ENCODE results near the gene ULK4. TPM values are rescaled to one million over a fixed set of nuclear protein-coding genes. Genes with fewer than 3 reads are reported as not detected.

Gene ULK4
- total RNA-seq, 1 donor from 2014 or later, result 8.4 TPM

- Histone ChIP-seq H3K9me3 (ENCODE audit: control insufficient read depth in 3 of 3, low read length in 3 of 3) (no peaks in the 10 kb centered on the region), H3K27me3 (ENCODE audit: control insufficient read depth in 3 of 3, insufficient read depth in 3 of 3, low read length in 3 of 3) (no peaks in the 10 kb centered on the region), H3K9ac (ENCODE audit: low read depth in 1 of 3, low read length in 3 of 3) (no peak overlapping the region), H3K27ac (ENCODE audit: low read depth, low read length) (no peak overlapping the region), H3K4me3 (ENCODE audit: low read length in 3 of 3) (no peak overlapping the region), H3K36me3 (ENCODE audit: control insufficient read depth in 3 of 3, insufficient read depth in 3 of 3, low read length in 3 of 3) (no peaks in the 10 kb centered on the region), H3K4me1 (ENCODE audit: control insufficient read depth in 3 of 3, insufficient read depth in 3 of 3, low read length in 3 of 3) (no peaks in the 10 kb centered on the region)
Observed at GRCh38 chr3:41352510-41352909, 609.4 kb downstream of the ULK4 start.

DNA sequence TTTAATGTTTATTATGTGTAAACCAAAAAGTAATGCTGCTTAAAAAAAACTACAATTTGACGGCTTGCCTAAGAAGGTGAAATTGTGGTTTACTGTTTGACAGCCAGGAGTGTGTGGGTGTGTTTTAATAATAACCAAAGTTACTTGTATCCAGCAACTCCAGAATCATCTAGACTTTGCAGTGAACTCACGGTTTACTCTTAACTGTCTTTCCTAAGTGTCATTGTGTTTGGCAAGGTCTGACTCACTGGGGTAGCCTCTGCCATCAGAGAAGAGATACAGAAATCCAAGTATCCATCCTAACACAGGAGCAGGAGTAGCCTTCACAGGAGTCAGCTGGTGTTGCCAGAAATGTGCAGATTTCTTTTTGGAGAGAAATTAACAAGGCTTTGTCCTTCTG is 611.5 kb downstream of the ULK4 start:
- no peaks in the 10 kb centered on the region for H3K4me1 ChIP-seq (ENCODE audit: control insufficient read depth in 3 of 3, insufficient read depth in 3 of 3, low read length in 3 of 3)
- H3K27me3 ChIP-seq (ENCODE audit: control insufficient read depth in 3 of 3, insufficient read depth in 3 of 3, low read length in 3 of 3), result no peaks in the 10 kb centered on the region
- no peaks in the 10 kb centered on the region for H3K36me3 ChIP-seq (ENCODE audit: control insufficient read depth in 3 of 3, insufficient read depth in 3 of 3, low read length in 3 of 3)
- no peak overlapping the region for H3K27ac ChIP-seq (ENCODE audit: low read depth, low read length)
- H3K9me3 ChIP-seq (ENCODE audit: control insufficient read depth in 3 of 3, low read length in 3 of 3), result no peaks in the 10 kb centered on the region
- no peak overlapping the region for H3K4me3 ChIP-seq (ENCODE audit: low read length in 3 of 3)
- no peak overlapping the region for H3K9ac ChIP-seq (ENCODE audit: low read depth in 1 of 3, low read length in 3 of 3)

GRCh38 chr3:41348401-41348800 is 613.5 kb downstream of the ULK4 start:
- H3K27ac ChIP-seq (ENCODE audit: low read depth, low read length), result no peak overlapping the region
- H3K4me1 ChIP-seq (ENCODE audit: control insufficient read depth in 3 of 3, insufficient read depth in 3 of 3, low read length in 3 of 3), result no peaks in the 10 kb centered on the region
- H3K36me3 ChIP-seq (ENCODE audit: control insufficient read depth in 3 of 3, insufficient read depth in 3 of 3, low read length in 3 of 3), result no peaks in the 10 kb centered on the region
- H3K27me3 ChIP-seq (ENCODE audit: control insufficient read depth in 3 of 3, insufficient read depth in 3 of 3, low read length in 3 of 3), result no peaks in the 10 kb centered on the region
- no peaks in the 10 kb centered on the region for H3K9me3 ChIP-seq (ENCODE audit: control insufficient read depth in 3 of 3, low read length in 3 of 3)
- no peak overlapping the region for H3K9ac ChIP-seq (ENCODE audit: low read depth in 1 of 3, low read length in 3 of 3)
- no peak overlapping the region for H3K4me3 ChIP-seq (ENCODE audit: low read length in 3 of 3)

DNA sequence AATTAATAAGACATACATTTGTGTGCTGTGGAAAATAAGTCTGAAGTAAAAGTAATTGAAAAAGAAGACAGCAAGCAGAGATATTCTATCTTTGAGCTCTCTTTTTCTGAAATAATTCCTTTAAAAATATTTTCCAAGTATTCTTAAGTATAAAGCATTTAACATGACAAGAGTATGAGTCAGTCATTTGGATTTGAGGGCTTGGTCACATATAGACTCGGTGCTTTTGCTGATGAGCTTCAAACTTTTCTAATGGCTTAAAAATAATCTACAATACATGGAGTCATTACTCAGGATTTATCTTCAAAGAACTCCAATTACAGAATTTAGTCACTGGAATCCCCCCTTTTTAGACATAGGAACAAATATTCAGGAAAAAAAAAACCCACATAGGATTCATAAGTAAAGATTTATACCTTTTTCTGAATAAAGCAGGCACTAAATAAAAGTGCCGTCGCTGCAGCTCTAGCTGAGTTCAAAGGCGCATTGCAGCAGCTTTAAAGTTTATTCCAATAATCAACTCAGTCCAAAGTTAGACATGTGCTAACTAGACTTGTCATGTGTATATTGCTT is 615.1 kb downstream of the ULK4 start:
- Histone ChIP-seq H3K4me3 (ENCODE audit: low read length in 3 of 3) (no peak overlapping the region), H3K27me3 (ENCODE audit: control insufficient read depth in 3 of 3, insufficient read depth in 3 of 3, low read length in 3 of 3) (no peaks in the 10 kb centered on the region), H3K9ac (ENCODE audit: low read depth in 1 of 3, low read length in 3 of 3) (no peak overlapping the region), H3K9me3 (ENCODE audit: control insufficient read depth in 3 of 3, low read length in 3 of 3) (no peaks in the 10 kb centered on the region), H3K36me3 (ENCODE audit: control insufficient read depth in 3 of 3, insufficient read depth in 3 of 3, low read length in 3 of 3) (no peaks in the 10 kb centered on the region), H3K27ac (ENCODE audit: low read depth, low read length) (no peak overlapping the region), H3K4me1 (ENCODE audit: control insufficient read depth in 3 of 3, insufficient read depth in 3 of 3, low read length in 3 of 3) (no peaks in the 10 kb centered on the region)

- H3K36me3 ChIP-seq (ENCODE audit: control insufficient read depth in 3 of 3, insufficient read depth in 3 of 3, low read length in 3 of 3), result no peaks in the 10 kb centered on the region
- no peaks in the 10 kb centered on the region for H3K4me1 ChIP-seq (ENCODE audit: control insufficient read depth in 3 of 3, insufficient read depth in 3 of 3, low read length in 3 of 3)
- H3K9me3 ChIP-seq (ENCODE audit: control insufficient read depth in 3 of 3, low read length in 3 of 3), result no peaks in the 10 kb centered on the region
- H3K27ac ChIP-seq (ENCODE audit: low read depth, low read length), result no peak overlapping the region
- H3K4me3 ChIP-seq (ENCODE audit: low read length in 3 of 3), result no peak overlapping the region
- no peaks in the 10 kb centered on the region for H3K27me3 ChIP-seq (ENCODE audit: control insufficient read depth in 3 of 3, insufficient read depth in 3 of 3, low read length in 3 of 3)
- no peak overlapping the region for H3K9ac ChIP-seq (ENCODE audit: low read depth in 1 of 3, low read length in 3 of 3)
Observed at GRCh38 chr3:41345788-41346187, 616.1 kb downstream of the ULK4 start.

- Histone ChIP-seq H3K27ac (ENCODE audit: low read depth, low read length) (no peak overlapping the region), H3K4me1 (ENCODE audit: control insufficient read depth in 3 of 3, insufficient read depth in 3 of 3, low read length in 3 of 3) (no peaks in the 10 kb centered on the region), H3K4me3 (ENCODE audit: low read length in 3 of 3) (no peak overlapping the region), H3K9ac (ENCODE audit: low read depth in 1 of 3, low read length in 3 of 3) (no peak overlapping the region), H3K27me3 (ENCODE audit: control insufficient read depth in 3 of 3, insufficient read depth in 3 of 3, low read length in 3 of 3) (no peaks in the 10 kb centered on the region), H3K36me3 (ENCODE audit: control insufficient read depth in 3 of 3, insufficient read depth in 3 of 3, low read length in 3 of 3) (no peaks in the 10 kb centered on the region), H3K9me3 (ENCODE audit: control insufficient read depth in 3 of 3, low read length in 3 of 3) (no peaks in the 10 kb centered on the region)
Observed at GRCh38 chr3:41339758-41340157, 622.1 kb downstream of the ULK4 start.

DNA sequence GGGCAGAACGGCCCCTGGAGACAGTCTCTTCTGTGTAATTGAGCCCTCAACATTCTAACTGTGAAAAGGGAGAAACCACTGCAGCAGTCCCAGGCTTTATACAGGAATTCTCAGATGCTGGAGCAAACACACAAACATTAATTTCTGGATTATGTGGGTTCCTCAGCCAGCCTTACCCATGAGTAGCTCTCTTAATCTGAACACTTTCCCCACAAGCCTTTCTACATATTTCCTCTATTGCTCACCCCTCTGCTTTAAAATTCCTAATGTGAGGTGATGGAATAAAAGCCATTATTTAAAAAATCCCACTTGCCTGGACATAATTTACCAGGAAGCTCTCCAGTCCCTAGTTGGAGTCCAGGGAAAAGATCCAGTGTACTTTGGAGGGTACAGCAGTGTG is 623.6 kb downstream of the ULK4 start:
- no peaks in the 10 kb centered on the region for H3K36me3 ChIP-seq (ENCODE audit: control insufficient read depth in 3 of 3, insufficient read depth in 3 of 3, low read length in 3 of 3)
- H3K9me3 ChIP-seq (ENCODE audit: control insufficient read depth in 3 of 3, low read length in 3 of 3), result no peaks in the 10 kb centered on the region
- no peaks in the 10 kb centered on the region for H3K4me1 ChIP-seq (ENCODE audit: control insufficient read depth in 3 of 3, insufficient read depth in 3 of 3, low read length in 3 of 3)
- no peak overlapping the region for H3K9ac ChIP-seq (ENCODE audit: low read depth in 1 of 3, low read length in 3 of 3)
- H3K27me3 ChIP-seq (ENCODE audit: control insufficient read depth in 3 of 3, insufficient read depth in 3 of 3, low read length in 3 of 3), result no peaks in the 10 kb centered on the region
- no peak overlapping the region for H3K4me3 ChIP-seq (ENCODE audit: low read length in 3 of 3)
- H3K27ac ChIP-seq (ENCODE audit: low read depth, low read length), result no peak overlapping the region

DNA sequence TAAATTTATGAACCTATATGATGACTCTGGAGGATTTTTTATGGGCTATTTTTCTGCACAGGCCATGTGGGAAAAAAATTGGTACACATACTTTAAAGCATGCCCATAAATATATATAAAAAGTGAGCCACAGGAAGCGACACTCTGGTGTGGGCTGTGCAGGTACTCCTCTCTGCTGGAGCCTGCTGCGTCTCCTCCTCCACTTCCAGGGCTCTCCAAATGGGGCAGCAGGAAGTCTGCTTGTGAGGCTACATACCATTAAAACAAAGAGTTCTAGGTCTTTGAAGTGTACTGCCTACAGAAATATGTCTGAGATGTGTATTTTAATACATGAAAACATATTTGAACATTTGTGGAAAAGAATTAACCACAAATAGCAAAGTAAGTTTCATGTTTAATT is 627.5 kb downstream of the ULK4 start:
- Histone ChIP-seq H3K9me3 (ENCODE audit: control insufficient read depth in 3 of 3, low read length in 3 of 3) (no peaks in the 10 kb centered on the region), H3K27me3 (ENCODE audit: control insufficient read depth in 3 of 3, insufficient read depth in 3 of 3, low read length in 3 of 3) (no peaks in the 10 kb centered on the region), H3K36me3 (ENCODE audit: control insufficient read depth in 3 of 3, insufficient read depth in 3 of 3, low read length in 3 of 3) (no peaks in the 10 kb centered on the region), H3K4me3 (ENCODE audit: low read length in 3 of 3) (no peak overlapping the region), H3K27ac (ENCODE audit: low read depth, low read length) (no peak overlapping the region), H3K9ac (ENCODE audit: low read depth in 1 of 3, low read length in 3 of 3) (no peak overlapping the region), H3K4me1 (ENCODE audit: control insufficient read depth in 3 of 3, insufficient read depth in 3 of 3, low read length in 3 of 3) (no peaks in the 10 kb centered on the region)

DNA sequence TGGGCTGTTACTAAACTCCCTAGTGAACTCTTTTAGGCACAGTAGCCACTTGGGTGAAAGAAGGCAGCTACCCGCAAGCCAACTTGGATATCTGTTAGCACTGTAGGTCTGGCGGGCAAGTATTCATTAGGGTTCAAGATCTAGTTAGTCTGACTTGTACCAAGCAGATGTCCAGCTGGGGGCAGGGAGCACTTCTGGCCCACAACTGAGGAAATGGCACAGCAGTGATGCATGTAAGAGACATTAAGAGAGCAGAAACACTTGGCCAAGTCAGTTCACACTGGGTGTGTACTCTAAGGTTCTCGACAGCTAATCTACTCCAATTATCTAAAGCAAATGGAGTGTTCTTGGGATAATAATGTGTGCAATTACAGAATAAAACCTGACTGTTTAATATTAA is 630.9 kb downstream of the ULK4 start:
- no peaks in the 10 kb centered on the region for H3K27me3 ChIP-seq (ENCODE audit: control insufficient read depth in 3 of 3, insufficient read depth in 3 of 3, low read length in 3 of 3)
- no peaks in the 10 kb centered on the region for H3K36me3 ChIP-seq (ENCODE audit: control insufficient read depth in 3 of 3, insufficient read depth in 3 of 3, low read length in 3 of 3)
- H3K4me3 ChIP-seq (ENCODE audit: low read length in 3 of 3), result no peak overlapping the region
- no peak overlapping the region for H3K9ac ChIP-seq (ENCODE audit: low read depth in 1 of 3, low read length in 3 of 3)
- no peak overlapping the region for H3K27ac ChIP-seq (ENCODE audit: low read depth, low read length)
- H3K4me1 ChIP-seq (ENCODE audit: control insufficient read depth in 3 of 3, insufficient read depth in 3 of 3, low read length in 3 of 3), result no peaks in the 10 kb centered on the region
- no peaks in the 10 kb centered on the region for H3K9me3 ChIP-seq (ENCODE audit: control insufficient read depth in 3 of 3, low read length in 3 of 3)

DNA sequence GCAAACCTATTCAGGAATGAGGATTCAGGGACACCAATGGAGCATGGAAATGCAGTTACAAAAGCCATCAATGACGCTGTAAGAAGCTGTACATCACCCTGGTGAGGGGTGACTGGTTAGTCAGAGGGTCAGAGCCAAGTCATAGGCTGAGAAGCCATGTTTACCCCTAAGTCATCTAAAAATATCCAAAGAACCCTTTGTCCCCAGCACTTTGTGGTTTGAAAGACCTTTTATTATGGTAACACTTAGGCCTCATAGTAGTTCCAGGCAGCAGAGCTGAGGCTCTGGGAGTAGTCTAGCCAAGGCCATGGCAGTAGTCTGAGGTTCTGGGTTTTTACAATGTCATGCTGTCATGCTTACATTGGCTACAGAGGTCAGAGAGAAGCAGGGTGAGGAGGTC is 631.4 kb downstream of the ULK4 start:
- Histone ChIP-seq H3K27me3 (ENCODE audit: control insufficient read depth in 3 of 3, insufficient read depth in 3 of 3, low read length in 3 of 3) (no peaks in the 10 kb centered on the region), H3K4me3 (ENCODE audit: low read length in 3 of 3) (no peak overlapping the region), H3K27ac (ENCODE audit: low read depth, low read length) (no peak overlapping the region), H3K36me3 (ENCODE audit: control insufficient read depth in 3 of 3, insufficient read depth in 3 of 3, low read length in 3 of 3) (no peaks in the 10 kb centered on the region), H3K4me1 (ENCODE audit: control insufficient read depth in 3 of 3, insufficient read depth in 3 of 3, low read length in 3 of 3) (no peaks in the 10 kb centered on the region), H3K9me3 (ENCODE audit: control insufficient read depth in 3 of 3, low read length in 3 of 3) (no peaks in the 10 kb centered on the region), H3K9ac (ENCODE audit: low read depth in 1 of 3, low read length in 3 of 3) (no peak overlapping the region)

DNA sequence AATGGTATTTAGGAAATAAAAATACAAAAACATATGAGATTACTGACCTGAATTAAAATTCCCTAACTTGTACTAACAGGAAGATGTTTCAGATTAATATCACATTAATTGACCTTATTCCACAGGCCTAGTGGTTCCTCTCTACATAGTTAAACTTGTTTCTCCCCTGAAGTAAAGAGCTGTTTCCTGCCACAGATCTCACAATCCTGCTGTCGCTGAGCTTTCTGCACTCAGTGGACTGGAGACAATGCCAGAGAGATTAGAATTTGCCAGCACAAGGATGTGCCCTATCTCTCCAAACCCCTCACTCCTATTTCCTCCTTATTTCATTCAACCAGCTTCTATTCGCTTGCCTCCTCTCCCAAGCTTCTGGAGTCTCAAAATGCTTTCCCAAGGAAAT is 632.0 kb downstream of the ULK4 start:
- Histone ChIP-seq H3K27me3 (ENCODE audit: control insufficient read depth in 3 of 3, insufficient read depth in 3 of 3, low read length in 3 of 3) (no peaks in the 10 kb centered on the region), H3K4me3 (ENCODE audit: low read length in 3 of 3) (no peak overlapping the region), H3K9ac (ENCODE audit: low read depth in 1 of 3, low read length in 3 of 3) (no peak overlapping the region), H3K36me3 (ENCODE audit: control insufficient read depth in 3 of 3, insufficient read depth in 3 of 3, low read length in 3 of 3) (no peaks in the 10 kb centered on the region), H3K9me3 (ENCODE audit: control insufficient read depth in 3 of 3, low read length in 3 of 3) (no peaks in the 10 kb centered on the region), H3K4me1 (ENCODE audit: control insufficient read depth in 3 of 3, insufficient read depth in 3 of 3, low read length in 3 of 3) (no peaks in the 10 kb centered on the region), H3K27ac (ENCODE audit: low read depth, low read length) (no peak overlapping the region)
